HG02678 (cell line): ENCODE data around the gene PRKX.
"Not testable (repeated sequence)": the region's sequence is repeated elsewhere in the genome, so short reads cannot be mapped to it uniquely, and the experiment has no call there.

ENCODE experiments used
- ATAC-seq: cut with Tn5 transposase; IDR thresholded peaks from one replicate; pipeline ENCODE4 v1.9.1; 2021; ENCODE audit warnings: mild to moderate bottlenecking, moderate library complexity; ENCODE audit not compliant: unreplicated experiment

Gene PRKX

GRCh38 chrX:3663576-3664250 is 49.7 kb downstream of the PRKX start:
- not testable (repeated sequence) for ATAC-seq

- ATAC-seq, result no peak
Measured at GRCh38 chrX:3659761-3660160, 53.7 kb downstream of the PRKX start.

GRCh38 chrX:3655181-3655580 is 58.3 kb downstream of the PRKX start:
- no peak for ATAC-seq

GRCh38 chrX:3653111-3653510 is 60.3 kb downstream of the PRKX start:
- ATAC-seq, result no peak

GRCh38 chrX:3651277-3651676 is 62.2 kb downstream of the PRKX start:
- no peak for ATAC-seq

GRCh38 chrX:3648084-3648483 is 65.4 kb downstream of the PRKX start:
- ATAC-seq, result no peak

- ATAC-seq, result not testable (repeated sequence)
Measured at GRCh38 chrX:3639858-3640631, 73.4 kb downstream of the PRKX start.

- no peak for ATAC-seq
Measured at GRCh38 chrX:3639236-3639635, 74.2 kb downstream of the PRKX start.

GRCh38 chrX:3638280-3638873 is 75.1 kb downstream of the PRKX start:
- no peak for ATAC-seq

GRCh38 chrX:3636803-3637202 is 76.6 kb downstream of the PRKX start:
- no peak for ATAC-seq

- ATAC-seq, result no peak
Measured at GRCh38 chrX:3631196-3631595, 82.3 kb downstream of the PRKX start.

- ATAC-seq, result no peak
Measured at GRCh38 chrX:3627594-3627993, 85.9 kb downstream of the PRKX start.

- ATAC-seq, result no peak
Measured at GRCh38 chrX:3621414-3621813, 92.0 kb downstream of the PRKX start.

- ATAC-seq, result not testable (repeated sequence)
Measured at GRCh38 chrX:3611744-3612143, 101.7 kb downstream of the PRKX start.

GRCh38 chrX:3609810-3610209 is 103.6 kb downstream of the PRKX start:
- no peak for ATAC-seq

GRCh38 chrX:3603026-3603661 is 110.3 kb downstream of the PRKX start:
- ATAC-seq, result no peak

GRCh38 chrX:3599802-3600430 is 113.5 kb downstream of the PRKX start:
- no peak for ATAC-seq

- no peak for ATAC-seq
Measured at GRCh38 chrX:3598709-3599108, 114.7 kb downstream of the PRKX start.

- no peak for ATAC-seq
Measured at GRCh38 chrX:3598046-3598605, 115.3 kb downstream of the PRKX start.

- no peak for ATAC-seq
Measured at GRCh38 chrX:3592184-3592583, 121.3 kb downstream of the PRKX start.

- no peak for ATAC-seq
Measured at GRCh38 chrX:3589474-3589873, 124.0 kb downstream of the PRKX start.
